ENCODE data around the gene NAA80. TPM values are rescaled to one million over a fixed set of nuclear protein-coding genes. Genes with fewer than 3 reads are reported as not detected.

The NAA80 gene
- total RNA-seq, 3 donors from 2014 or later (not counting 1 experiment from before 2014, with no cell fraction given) = 22.2 to 30.3 (median 29.6) TPM

- Mint-ChIP-seq H3K27me3 (ENCODE audit: low read depth in 2 of 2) (peaks cover 13 to 32% of the 10 kb centered on the region in 2 donors), H3K4me1 (peaks cover 11 to 32% of the 10 kb centered on the region in 2 donors), H3K4me3 (peak overlapping the region; percentile 47), H3K36me3 (no peaks in the 10 kb centered on the region), H3K9me3 (no peaks in the 10 kb centered on the region), H3K27ac (peak overlapping the region in 1 of 2 donors; percentile 44)
- Histone ChIP-seq H3K4me3 (ENCODE audit: low read length) (no peak overlapping the region), H3K27ac (ENCODE audit: low read length) (no peak overlapping the region), H3K4me1 (ENCODE audit: control insufficient read depth, insufficient read depth, low read length) (peaks cover 33% of the 10 kb centered on the region), H3K9me3 (ENCODE audit: control insufficient read depth, insufficient read depth, low read length) (no peaks in the 10 kb centered on the region), H3K36me3 (ENCODE audit: control insufficient read depth, insufficient read depth, low read length) (no peaks in the 10 kb centered on the region), H3K27me3 (ENCODE audit: control insufficient read depth, insufficient read depth, low read length) (peaks cover 38% of the 10 kb centered on the region)
- intact Hi-C loops (cut with micrococcal nuclease) = no loop called here
- DNase-seq = peak in 1 of 2 donors; percentile 32
- no peak for ATAC-seq
- WGBS (ENCODE audit: insufficient coverage) = 5% methylated on average over 65 of the region's 65 CpGs
- TF ChIP-seq, protein P1, sequence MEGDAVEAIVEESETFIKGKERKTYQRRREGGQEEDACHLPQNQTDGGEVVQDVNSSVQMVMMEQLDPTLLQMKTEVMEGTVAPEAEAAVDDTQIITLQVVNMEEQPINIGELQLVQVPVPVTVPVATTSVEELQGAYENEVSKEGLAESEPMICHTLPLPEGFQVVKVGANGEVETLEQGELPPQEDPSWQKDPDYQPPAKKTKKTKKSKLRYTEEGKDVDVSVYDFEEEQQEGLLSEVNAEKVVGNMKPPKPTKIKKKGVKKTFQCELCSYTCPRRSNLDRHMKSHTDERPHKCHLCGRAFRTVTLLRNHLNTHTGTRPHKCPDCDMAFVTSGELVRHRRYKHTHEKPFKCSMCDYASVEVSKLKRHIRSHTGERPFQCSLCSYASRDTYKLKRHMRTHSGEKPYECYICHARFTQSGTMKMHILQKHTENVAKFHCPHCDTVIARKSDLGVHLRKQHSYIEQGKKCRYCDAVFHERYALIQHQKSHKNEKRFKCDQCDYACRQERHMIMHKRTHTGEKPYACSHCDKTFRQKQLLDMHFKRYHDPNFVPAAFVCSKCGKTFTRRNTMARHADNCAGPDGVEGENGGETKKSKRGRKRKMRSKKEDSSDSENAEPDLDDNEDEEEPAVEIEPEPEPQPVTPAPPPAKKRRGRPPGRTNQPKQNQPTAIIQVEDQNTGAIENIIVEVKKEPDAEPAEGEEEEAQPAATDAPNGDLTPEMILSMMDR (IDR thresholded peaks at IDR 0.05) = no peak
Observed at GRCh38 chr3:50275141-50275995, 23.8 kb downstream of the NAA80 start.

GRCh38 chr3:50274371-50275104, 24.7 kb downstream of the NAA80 start:
- Mint-ChIP-seq H3K4me3 (peak overlapping the region; percentile 38), H3K4me1 (peaks cover 11 to 32% of the 10 kb centered on the region in 2 donors), H3K27ac (peak overlapping the region; percentile 54 to 58), H3K9me3 (no peaks in the 10 kb centered on the region), H3K36me3 (no peaks in the 10 kb centered on the region), H3K27me3 (ENCODE audit: low read depth in 2 of 2) (peaks cover 13 to 32% of the 10 kb centered on the region in 2 donors)
- 14% methylated on average over 24 of the region's 26 CpGs for whole genome bisulfite sequencing (ENCODE audit: insufficient coverage)
- Histone ChIP-seq H3K27ac (ENCODE audit: low read length) (no peak overlapping the region), H3K36me3 (ENCODE audit: control insufficient read depth, insufficient read depth, low read length) (no peaks in the 10 kb centered on the region), H3K4me1 (ENCODE audit: control insufficient read depth, insufficient read depth, low read length) (peaks cover 33% of the 10 kb centered on the region), H3K9me3 (ENCODE audit: control insufficient read depth, insufficient read depth, low read length) (no peaks in the 10 kb centered on the region), H3K27me3 (ENCODE audit: control insufficient read depth, insufficient read depth, low read length) (peaks cover 38% of the 10 kb centered on the region), H3K4me3 (ENCODE audit: low read length) (no peak overlapping the region)
- intact Hi-C loops (cut with micrococcal nuclease) = loop anchor here (1.0 to 5.0 kb wide), 3 partner anchors 47 to 153 kb away; no protein-coding TSS in a partner anchor
- TF ChIP-seq, protein P1 (IDR thresholded peaks at IDR 0.05) = peak; percentile 85
- DNase-seq (peak; percentile 68 to 87), ATAC-seq (peak; percentile 58 to 63 (median 60))

DNA sequence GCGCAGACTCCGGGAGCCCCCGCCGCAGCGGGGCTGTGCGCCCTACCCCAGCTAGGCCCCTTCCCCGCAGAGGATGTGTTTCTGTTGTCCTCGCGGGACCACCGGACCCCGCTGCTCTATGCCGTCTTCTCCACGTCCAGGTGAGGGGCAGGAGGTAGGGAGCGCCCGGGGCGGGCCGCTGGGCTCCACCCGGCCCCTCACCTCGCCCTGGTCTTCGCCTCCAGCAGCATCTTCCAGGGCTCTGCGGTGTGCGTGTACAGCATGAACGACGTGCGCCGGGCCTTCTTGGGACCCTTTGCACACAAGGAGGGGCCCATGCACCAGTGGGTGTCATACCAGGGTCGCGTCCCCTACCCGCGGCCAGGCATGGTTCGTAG, 25.5 kb downstream of the NAA80 start:
- Mint-ChIP-seq H3K9me3 (no peaks in the 10 kb centered on the region), H3K36me3 (no peaks in the 10 kb centered on the region), H3K4me3 (no peak overlapping the region), H3K27me3 (ENCODE audit: low read depth in 2 of 2) (peaks cover 13 to 33% of the 10 kb centered on the region in 2 donors), H3K4me1 (peaks cover 11 to 32% of the 10 kb centered on the region in 2 donors), H3K27ac (no peak overlapping the region)
- no peak for ATAC-seq
- no peak for DNase-seq
- 26% methylated on average over 30 of the region's 31 CpGs for WGBS (ENCODE audit: insufficient coverage)
- intact Hi-C loops (cut with micrococcal nuclease) = loop anchor here (1.0 to 5.0 kb wide), 5 partner anchors 27 to 154 kb away; no protein-coding TSS in a partner anchor
- Histone ChIP-seq H3K9me3 (ENCODE audit: control insufficient read depth, insufficient read depth, low read length) (no peaks in the 10 kb centered on the region), H3K36me3 (ENCODE audit: control insufficient read depth, insufficient read depth, low read length) (no peaks in the 10 kb centered on the region), H3K4me3 (ENCODE audit: low read length) (no peak overlapping the region), H3K27ac (ENCODE audit: low read length) (no peak overlapping the region), H3K27me3 (ENCODE audit: control insufficient read depth, insufficient read depth, low read length) (peaks cover 38% of the 10 kb centered on the region), H3K4me1 (ENCODE audit: control insufficient read depth, insufficient read depth, low read length) (peaks cover 33% of the 10 kb centered on the region)
- TF ChIP-seq, protein P1 (IDR thresholded peaks at IDR 0.05) = no peak

All from natural killer cell (primary cell).